HepG2 (cell line): ENCODE data around the gene SMARCC1. TPM values are rescaled to one million over a fixed set of nuclear protein-coding genes. Genes with fewer than 3 reads are reported as not detected.
A peak's percentile ranks its signal among the peaks of the same experiment; 100 is the strongest.

ENCODE experiments used
- ARHGAP35 ChIP-seq: sonication (generic); formaldehyde crosslinking; IDR thresholded peaks from 2 replicates; pipeline ENCODE4 v1.9.0; 2022; ENCODE audit warnings: mild to moderate bottlenecking, inconsistent platforms, moderate library complexity, missing genetic modification reagents, borderline replicate concordance
- DZIP1 ChIP-seq: sonication (generic); formaldehyde crosslinking; IDR thresholded peaks from 2 replicates; pipeline ENCODE4 v1.5.0; 2020; ENCODE audit warnings: mild to moderate bottlenecking, missing genetic modification reagents
- ELF3 ChIP-seq: IDR thresholded peaks from 2 replicates; pipeline ENCODE4 v1.6.1; 2016; ENCODE audit warnings: missing genetic modification reagents, missing compliant biosample characterization
- EZH2 ChIP-seq: conservative IDR thresholded peaks from 2 replicates; pipeline ENCODE4 v1.6.1; 2012; ENCODE audit warnings: mild to moderate bottlenecking, low read depth, low read length, moderate library complexity
- GATAD1 ChIP-seq: IDR thresholded peaks from 2 replicates; pipeline ENCODE4 v1.6.1; 2016; ENCODE audit warnings: missing genetic modification reagents, missing compliant biosample characterization
- HMGA1 ChIP-seq: sonication (generic); formaldehyde crosslinking; conservative IDR thresholded peaks from 2 replicates; pipeline ENCODE4 v1.4.0; 2020; ENCODE audit warnings: missing genetic modification reagents
- HOXD1 ChIP-seq: sonication (generic); formaldehyde crosslinking; IDR thresholded peaks from 2 replicates; pipeline ENCODE4 v1.5.0; 2020; ENCODE audit warnings: missing genetic modification reagents
- KLF12 ChIP-seq: sonication (generic); formaldehyde crosslinking; IDR thresholded peaks from 2 replicates; pipeline ENCODE4 v1.4.0; 2020; ENCODE audit warnings: missing genetic modification reagents, borderline replicate concordance
- MED8 ChIP-seq: sonication (generic); formaldehyde crosslinking; IDR thresholded peaks from 2 replicates; pipeline ENCODE4 v1.8.1; 2023; ENCODE audit warnings: mild to moderate bottlenecking, missing genetic modification reagents; ENCODE audit not compliant: insufficient replicate concordance
- MYPOP ChIP-seq: sonication (generic); formaldehyde crosslinking; IDR thresholded peaks from 2 replicates; pipeline ENCODE4 v1.8.1; 2023; ENCODE audit warnings: mild to moderate bottlenecking, moderate library complexity, missing genetic modification reagents
- RXRA ChIP-seq: sonication (generic); formaldehyde crosslinking; IDR thresholded peaks from 2 replicates; pipeline ENCODE4 v1.5.1; 2020; ENCODE audit warnings: missing genetic modification reagents
- SAP130 ChIP-seq: IDR thresholded peaks from 2 replicates; pipeline ENCODE4 v1.6.1; 2016; ENCODE audit warnings: low read depth
- SRSF1 ChIP-seq: fragments of 200-400 bp; formaldehyde crosslinking; optimal IDR thresholded peaks from 2 replicates; pipeline ENCODE3; 2017; ENCODE audit warnings: mild to moderate bottlenecking, low read depth, low read length, moderate library complexity
- TBL1XR1 ChIP-seq: fragments of 150-350 bp; IDR thresholded peaks from 2 replicates; pipeline ENCODE4 v1.6.1; 2014; ENCODE audit warnings: borderline replicate concordance, low read length; ENCODE audit not compliant: partially characterized antibody
- TOPORS ChIP-seq: sonication (generic); formaldehyde crosslinking; IDR thresholded peaks from 2 replicates; pipeline ENCODE4 v1.8.0; 2023; ENCODE audit warnings: mild to moderate bottlenecking, missing genetic modification reagents
- ZBTB26 ChIP-seq: IDR thresholded peaks from 2 replicates; pipeline ENCODE4 v1.6.1; 2016; ENCODE audit warnings: missing compliant biosample characterization, missing genetic modification reagents, borderline replicate concordance
- ZBTB43 ChIP-seq: sonication (generic); formaldehyde crosslinking; conservative IDR thresholded peaks from 2 replicates; pipeline ENCODE4 v1.4.0; 2020; ENCODE audit warnings: missing genetic modification reagents
- ZFP37 ChIP-seq: sonication (generic); formaldehyde crosslinking; IDR thresholded peaks from 2 replicates; pipeline ENCODE4 v1.4.0; 2020; ENCODE audit warnings: missing genetic modification reagents, borderline replicate concordance
- ZNF282 ChIP-seq: fragments of 450-650 bp; IDR thresholded peaks from 2 replicates; pipeline ENCODE4 v1.6.1; 2018; ENCODE audit not compliant: partially characterized antibody
- ZNF484 ChIP-seq: sonication (generic); formaldehyde crosslinking; IDR thresholded peaks from 2 replicates; pipeline ENCODE4 v1.5.1; 2020; ENCODE audit warnings: mild to moderate bottlenecking, low read depth, missing genetic modification reagents, borderline replicate concordance
- ZNF572 ChIP-seq: sonication (generic); formaldehyde crosslinking; IDR thresholded peaks from 2 replicates; pipeline ENCODE4 v1.5.1; 2020; ENCODE audit warnings: mild to moderate bottlenecking, missing genetic modification reagents
- ZNF737 ChIP-seq: sonication (generic); formaldehyde crosslinking; IDR thresholded peaks from 2 replicates; pipeline ENCODE4 v1.5.0; 2020; ENCODE audit warnings: missing genetic modification reagents, mild to moderate bottlenecking, borderline replicate concordance
- ZNF839 ChIP-seq: sonication (generic); formaldehyde crosslinking; IDR thresholded peaks from 2 replicates; pipeline ENCODE4 v1.4.0; 2020; ENCODE audit warnings: missing genetic modification reagents, mild to moderate bottlenecking, borderline replicate concordance
- polyA plus RNA-seq, 8 experiments: library from polyadenylated mRNA; depleted of rRNA in 3 of 8; stranded (reverse) in 7 of 8; unstranded in 1 of 8; fragments of >200 nt; fragmentation: Illumina TruSeq in 4 of 8; extraction: Trizol in 4 of 8; gene quantifications; 2 replicates each; pipeline versions ENCODE4 v1.2.1 to v1.2.3, GENCODE V29; 2011 to 2016; ENCODE audit warnings: low read depth in 4 of 8, missing spikeins in 1 of 8, mixed read lengths in 1 of 8; ENCODE audit not compliant: insufficient read depth in 1 of 8
- total RNA-seq, 5 experiments: library from RNA; depleted of rRNA; stranded (reverse); fragments of >200 nt; fragmentation: Illumina TruSeq; extraction: Trizol; gene quantifications; 2 replicates each; pipeline ENCODE4 v1.2.3, GENCODE V29; 2016; ENCODE audit warnings: low read depth in 1 of 5

SMARCC1 gene
- total and polyA plus RNA-seq, 2 of the 13 experiments (the other 11 are each of a cell fraction or from before 2014, with no cell fraction given) = 47.9 to 58.4 TPM

- TF ChIP-seq TBL1XR1 (no peak), DZIP1 (0 out of 2 replicates have a peak, but pooled peaks have one; percentile 3), KLF12 (CRISPR knock-in tag) (peak; percentile 83; the same call in 1 of the 2 replicates), HMGA1 (CRISPR knock-in tag) (no peak), ARHGAP35 (CRISPR knock-in tag) (no peak), MED8 (CRISPR knock-in tag) (no peak), ZBTB43 (CRISPR knock-in tag) (peak; percentile 27), ZNF484 (CRISPR knock-in tag) (no peak), EZH2 (no peak), ELF3 (CRISPR knock-in tag) (peak; percentile 51; the same call in 1 of the 2 replicates), ZNF839 (peak; percentile 73; the same call in 1 of the 2 replicates), GATAD1 (CRISPR knock-in tag) (peak; percentile 78), HOXD1 (CRISPR knock-in tag) (0 out of 2 replicates have a peak, but pooled peaks have one; percentile 28), RXRA (CRISPR knock-in tag) (no peak; the same call in 1 of the 2 replicates), TOPORS (0 out of 2 replicates have a peak, but pooled peaks have one; percentile 30), MYPOP (CRISPR knock-in tag) (no peak), ZNF737 (CRISPR knock-in tag) (no peak), ZNF282 (no peak), ZBTB26 (CRISPR knock-in tag) (0 out of 2 replicates have a peak, but pooled peaks have one; percentile 11), SRSF1 (no peak), ZNF572 (CRISPR knock-in tag) (0 out of 2 replicates have a peak, but pooled peaks have one; percentile 58), SAP130 (CRISPR knock-in tag) (peak; percentile 60), ZFP37 (CRISPR knock-in tag) (no peak)
These were observed 21.2 kb upstream of the SMARCC1 start, which contains the start of gene DHX30 (continued) for GRCh38 chr3:47802734-47803479.
